ENCODE results near the gene NAA40. TPM values are rescaled to one million over a fixed set of nuclear protein-coding genes. Genes with fewer than 3 reads are reported as not detected.

NAA40 gene
- total and polyA plus RNA-seq, 7 donors, result 4.6 to 13.7 (median 7.6) TPM

DNA sequence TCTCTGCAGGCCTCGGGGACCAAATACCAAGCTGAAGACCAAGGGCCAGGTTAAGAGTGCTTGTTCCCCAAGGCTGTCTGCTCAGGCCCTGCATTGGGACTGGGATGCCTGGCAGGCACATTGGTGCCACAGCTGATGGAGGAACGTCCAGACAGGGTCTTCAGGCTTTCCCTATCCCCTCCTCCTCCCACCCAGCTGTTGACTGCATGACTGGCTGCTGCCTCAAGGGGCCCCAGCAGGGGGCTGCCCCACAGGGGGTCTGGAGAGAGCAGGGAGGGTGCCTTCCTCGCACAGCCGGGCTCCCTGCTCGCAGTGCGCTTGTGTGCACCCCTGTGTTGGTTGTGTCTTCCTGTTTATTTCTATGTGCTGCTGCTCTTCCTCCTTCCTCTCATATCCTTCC lies 31.7 kb upstream of the NAA40 start:
- H3K9me3 ChIP-seq, result no peaks in the 10 kb centered on the region
- intact Hi-C loops (cut with DNase I), result no loop called here
- no peaks in the 10 kb centered on the region for H3K27me3 ChIP-seq (ENCODE audit: insufficient read depth in 3 of 3, low read length in 2 of 3)
- H3K36me3 ChIP-seq (ENCODE audit: insufficient read depth in 1 of 2, low read depth in 1 of 2), result peaks cover 14 to 80% of the 10 kb centered on the region in 2 donors
- no peak overlapping the region for H3K27ac ChIP-seq
- DNase-seq (no peak), ATAC-seq (no peak)
- 74 to 78% (median 78%) methylated on average over 6 of the region's 6 CpGs for WGBS, 3 donors
- no peak overlapping the region for H3K4me3 ChIP-seq
- TF ChIP-seq, protein P1, sequence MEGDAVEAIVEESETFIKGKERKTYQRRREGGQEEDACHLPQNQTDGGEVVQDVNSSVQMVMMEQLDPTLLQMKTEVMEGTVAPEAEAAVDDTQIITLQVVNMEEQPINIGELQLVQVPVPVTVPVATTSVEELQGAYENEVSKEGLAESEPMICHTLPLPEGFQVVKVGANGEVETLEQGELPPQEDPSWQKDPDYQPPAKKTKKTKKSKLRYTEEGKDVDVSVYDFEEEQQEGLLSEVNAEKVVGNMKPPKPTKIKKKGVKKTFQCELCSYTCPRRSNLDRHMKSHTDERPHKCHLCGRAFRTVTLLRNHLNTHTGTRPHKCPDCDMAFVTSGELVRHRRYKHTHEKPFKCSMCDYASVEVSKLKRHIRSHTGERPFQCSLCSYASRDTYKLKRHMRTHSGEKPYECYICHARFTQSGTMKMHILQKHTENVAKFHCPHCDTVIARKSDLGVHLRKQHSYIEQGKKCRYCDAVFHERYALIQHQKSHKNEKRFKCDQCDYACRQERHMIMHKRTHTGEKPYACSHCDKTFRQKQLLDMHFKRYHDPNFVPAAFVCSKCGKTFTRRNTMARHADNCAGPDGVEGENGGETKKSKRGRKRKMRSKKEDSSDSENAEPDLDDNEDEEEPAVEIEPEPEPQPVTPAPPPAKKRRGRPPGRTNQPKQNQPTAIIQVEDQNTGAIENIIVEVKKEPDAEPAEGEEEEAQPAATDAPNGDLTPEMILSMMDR (IDR thresholded peaks at IDR 0.05), result no peak
- H3K4me1 ChIP-seq, result no peaks in the 10 kb centered on the region

GRCh38 chr11:63907808-63908530 lies 30.8 kb upstream of the NAA40 start:
- intact Hi-C loops (cut with DNase I), result no loop called here
- Histone ChIP-seq H3K27ac (no peak overlapping the region), H3K4me3 (no peak overlapping the region), H3K4me1 (no peaks in the 10 kb centered on the region), H3K27me3 (ENCODE audit: insufficient read depth in 3 of 3, low read length in 2 of 3) (no peaks in the 10 kb centered on the region), H3K36me3 (ENCODE audit: insufficient read depth in 1 of 2, low read depth in 1 of 2) (peaks cover 9 to 71% of the 10 kb centered on the region in 2 donors), H3K9me3 (no peaks in the 10 kb centered on the region)
- 85 to 88% (median 87%) methylated on average over 21 of the region's 21 CpGs for WGBS, 3 donors
- DNase-seq (no peak), ATAC-seq (no peak)
- TF ChIP-seq, protein P1 (IDR thresholded peaks at IDR 0.05), result no peak

GRCh38 chr11:63908631-63909401 lies 30.0 kb upstream of the NAA40 start:
- H3K4me1 ChIP-seq, result no peaks in the 10 kb centered on the region
- no peaks in the 10 kb centered on the region for H3K9me3 ChIP-seq
- H3K36me3 ChIP-seq (ENCODE audit: insufficient read depth in 1 of 2, low read depth in 1 of 2), result peaks cover 6 to 62% of the 10 kb centered on the region in 2 donors
- TF ChIP-seq, protein P1 (IDR thresholded peaks at IDR 0.05), result no peak
- 74 to 82% (median 78%) methylated on average over 37 to 46 of the region's 46 CpGs for WGBS, 3 donors
- intact Hi-C loops (cut with DNase I), result no loop called here
- peak; percentile 50 to 71 for DNase-seq
- H3K27ac ChIP-seq, result no peak overlapping the region
- ATAC-seq, result peak in 3 of 4 donors; percentile 8 to 16 (median 10)
- H3K4me3 ChIP-seq, result no peak overlapping the region
- no peaks in the 10 kb centered on the region for H3K27me3 ChIP-seq (ENCODE audit: insufficient read depth in 3 of 3, low read length in 2 of 3)

DNA sequence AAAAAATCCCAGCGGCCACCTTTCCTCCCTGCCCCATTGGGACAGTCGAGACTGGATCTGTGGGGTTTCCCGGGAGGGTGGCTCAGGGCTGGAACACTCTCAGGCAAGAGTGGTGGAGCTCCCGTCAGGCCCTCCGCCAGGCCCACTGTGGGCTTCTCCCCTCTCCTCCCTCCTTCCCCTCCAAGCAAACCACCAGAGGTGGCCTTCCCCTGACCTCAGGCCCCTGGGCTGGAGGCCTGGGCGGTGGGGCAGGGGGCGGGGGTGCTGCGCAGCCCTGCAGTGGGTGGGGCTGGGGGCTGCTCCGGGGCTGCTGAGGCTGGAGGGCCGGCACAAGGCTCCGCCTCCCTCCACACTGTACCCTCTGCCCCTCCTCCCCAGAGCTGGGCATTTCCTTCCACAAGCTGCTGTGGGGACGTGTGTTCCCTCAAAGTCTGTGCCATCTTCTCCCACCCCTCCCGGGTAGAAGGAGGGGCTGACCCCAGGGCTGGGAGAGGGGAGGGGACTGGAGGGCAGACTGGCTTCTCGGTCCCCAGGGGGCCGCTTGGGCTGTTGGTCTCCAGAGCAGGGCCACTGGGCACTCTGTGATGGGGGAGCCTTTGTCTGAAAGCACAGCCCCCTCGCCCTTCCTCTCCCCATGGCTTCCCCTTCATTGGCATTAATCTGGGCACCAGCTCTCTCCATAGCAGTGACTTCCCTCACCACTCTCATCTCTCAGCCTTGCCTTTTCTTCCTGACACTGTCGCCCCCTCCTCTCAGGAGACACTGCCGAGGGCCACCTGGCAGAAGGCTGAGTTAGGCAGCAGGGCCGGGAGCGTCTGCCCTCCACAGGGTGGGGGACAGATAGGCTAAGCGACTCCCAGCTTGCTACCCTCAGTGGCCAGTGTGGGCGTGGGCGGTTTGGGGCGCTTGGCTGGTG lies 29.0 kb upstream of the NAA40 start:
- Histone ChIP-seq H3K4me3 (no peak overlapping the region), H3K36me3 (ENCODE audit: insufficient read depth in 1 of 2, low read depth in 1 of 2) (peaks cover 0 to 52% of the 10 kb centered on the region in 2 donors), H3K27me3 (ENCODE audit: insufficient read depth in 3 of 3, low read length in 2 of 3) (no peaks in the 10 kb centered on the region), H3K4me1 (no peaks in the 10 kb centered on the region), H3K9me3 (no peaks in the 10 kb centered on the region), H3K27ac (no peak overlapping the region)
- intact Hi-C loops (cut with DNase I), result no loop called here
- TF ChIP-seq, protein P1 (IDR thresholded peaks at IDR 0.05), result no peak
- WGBS, 3 donors, result 74 to 82% (median 80%) methylated on average over 23 to 24 of the region's 24 CpGs
- ATAC-seq (no peak), DNase-seq (no peak)

All from psoas muscle (tissue), 8 donors.